ENCODE results near the gene HAL.

GRCh38 chr12:95977764-95978305 lies 18.3 kb downstream of the HAL start:
- TF ChIP-seq POLR2A (IDR thresholded peaks at IDR 0.05; ENCODE audit: low read depth, low read length) (no peak), TAF1 (IDR thresholded peaks at IDR 0.05; ENCODE audit: borderline replicate concordance, low read depth, low read length) (no peak)
